Activated naive CD4-positive, alpha-beta T cell treated with anti-CD3 and anti-CD28 coated beads, Interleukin-2, amount 50 U/mL, for 72 hours (primary cell): ENCODE results near the gene DNASE1. TPM values are rescaled to one million over a fixed set of nuclear protein-coding genes. Genes with fewer than 3 reads are reported as not detected.

Source experiments
- ATAC-seq, 2 donors: fragments of 150-1000 bp; cut with Tn5 transposase; 2 replicates each; pipeline ENCODE4 v1.10.0; 2021; ENCODE audit warnings: mild to moderate bottlenecking in 2 of 2, moderate library complexity in 2 of 2
- DNase-seq, 2 donors: peaks; one replicate each; pipeline ENCODE4 v3.0.0; 2021 to 2022; ENCODE audit warnings: low spot score in 2 of 2
- H3K27ac Mint-ChIP-seq, 2 donors: one replicate each; pipeline ENCODE4 v1.8.0; 2022; ENCODE audit warnings: mild to moderate bottlenecking in 2 of 2, mixed read lengths in 2 of 2
- H3K36me3 Mint-ChIP-seq, 2 donors: one replicate each; pipeline ENCODE4 v1.8.0; 2022; ENCODE audit warnings: mixed read lengths in 2 of 2
- H3K9me3 Mint-ChIP-seq, 2 donors: one replicate each; pipeline ENCODE4 v1.8.0; 2022; ENCODE audit warnings: mixed read lengths in 2 of 2
- total RNA-seq, 2 donors: library from RNA; stranded (reverse); gene quantifications; one replicate each; pipeline ENCODE4 v1.2.3, GENCODE V29; 2022

Gene DNASE1
- total RNA-seq, 2 donors from 2014 or later, result 17.5 to 29.5 TPM

- DNase-seq (no peak), ATAC-seq (no peak)
- Mint-ChIP-seq H3K9me3 (no peaks in the 10 kb centered on the region), H3K27ac (no peak overlapping the region), H3K36me3 (no peaks in the 10 kb centered on the region)
These were observed 44.5 kb downstream of the DNASE1 start for GRCh38 chr16:3698941-3699340.

DNA sequence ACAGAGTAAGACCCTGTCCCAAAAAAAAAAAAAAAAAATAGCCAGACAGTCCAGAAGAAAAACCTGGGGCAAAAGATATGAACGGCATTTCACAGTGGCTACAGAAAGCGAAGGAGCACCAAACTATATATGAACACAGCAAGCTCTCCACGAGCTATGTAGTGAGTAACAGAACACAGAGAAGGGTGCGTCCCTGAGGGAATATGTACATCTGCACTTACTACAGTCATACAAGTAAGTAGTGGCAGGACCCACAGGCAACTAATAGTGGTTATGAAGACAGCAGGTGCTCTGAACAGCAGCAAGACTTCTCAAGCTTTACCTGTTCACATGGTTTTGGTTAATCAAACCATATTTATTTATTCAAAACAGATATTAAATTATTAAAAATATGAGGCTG, 47.0 kb downstream of the DNASE1 start:
- no peak for ATAC-seq
- no peaks in the 10 kb centered on the region for H3K9me3 Mint-ChIP-seq
- H3K36me3 Mint-ChIP-seq, result no peaks in the 10 kb centered on the region
- no peak for DNase-seq
- H3K27ac Mint-ChIP-seq, result peak overlapping the region in 1 of 2 donors; percentile 40

DNA sequence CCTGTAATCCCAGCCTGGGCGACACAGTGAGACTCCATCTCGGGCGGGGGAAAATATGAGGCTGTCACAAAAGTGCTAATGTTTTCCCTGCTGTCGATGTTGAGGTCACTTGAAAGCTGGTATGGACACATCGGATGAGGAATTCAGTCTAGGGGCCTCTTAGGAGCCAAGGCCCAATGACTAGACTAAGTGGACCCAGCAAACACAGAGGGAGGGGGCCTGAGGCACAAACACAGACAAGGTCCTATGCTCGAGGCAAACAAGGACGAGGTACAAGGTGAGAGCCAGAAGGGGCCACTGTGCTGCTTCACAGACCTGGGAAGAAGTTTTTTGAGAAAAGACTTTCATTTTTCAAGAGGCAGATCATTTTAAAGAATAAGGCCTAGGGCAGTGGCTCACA, 47.6 kb downstream of the DNASE1 start:
- ATAC-seq, result no peak
- DNase-seq, result no peak
- Mint-ChIP-seq H3K27ac (peak overlapping the region in 1 of 2 donors; percentile 52), H3K36me3 (no peaks in the 10 kb centered on the region), H3K9me3 (no peaks in the 10 kb centered on the region)

DNA sequence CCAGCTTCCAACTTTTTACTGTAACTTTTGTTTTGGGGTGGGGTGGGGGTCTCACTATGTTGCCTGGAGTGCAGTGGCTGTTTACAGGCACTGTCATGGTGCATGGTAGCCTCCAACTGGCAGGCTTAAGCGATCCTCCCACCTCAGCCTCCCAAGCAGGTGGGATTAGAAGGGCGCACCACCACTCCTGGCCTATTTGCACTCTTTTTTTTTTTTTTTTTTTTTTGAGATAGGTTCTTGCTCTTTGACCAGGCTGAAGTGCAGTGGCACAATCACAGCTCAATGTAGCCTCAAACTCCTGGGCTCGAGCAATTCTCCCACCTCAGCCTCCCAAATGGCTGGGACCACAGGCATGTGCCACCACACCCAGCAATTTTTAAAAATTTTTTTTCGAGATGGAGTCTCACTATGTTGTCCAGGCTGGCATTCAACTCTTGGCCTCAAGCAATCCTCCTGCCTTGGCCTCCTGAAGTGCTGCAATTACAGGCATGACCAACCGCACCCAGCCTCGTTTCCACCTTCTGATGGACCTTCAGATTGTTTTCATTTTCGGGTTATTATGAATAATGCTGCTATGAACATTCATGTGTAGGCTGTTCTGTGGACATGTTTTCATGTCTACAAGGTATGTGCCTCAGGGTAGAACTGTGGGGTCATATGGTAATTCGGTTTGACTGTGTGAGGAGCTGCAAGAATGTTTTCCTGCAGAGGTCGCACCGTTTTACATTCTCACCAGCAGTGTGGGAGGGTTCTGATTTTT, 51.9 kb downstream of the DNASE1 start:
- Mint-ChIP-seq H3K36me3 (peaks cover 0 to 6% of the 10 kb centered on the region in 2 donors), H3K9me3 (no peaks in the 10 kb centered on the region)
- no peak for DNase-seq

More for the DNA sequence above, 51.9 kb downstream of the DNASE1 start:
- no peak for ATAC-seq
- peak overlapping the region in 1 of 2 donors; percentile 22 for H3K27ac Mint-ChIP-seq

Other genes starting within 250 kb of the DNASE1 start
- 1 to 10 TPM; 2.0 to 3.1 TPM for gene ZNF597, start 211.2 kb upstream of the DNASE1 start, total RNA-seq
- gene NAA60, start 211.0 kb upstream of the DNASE1 start, total RNA-seq, result 10 to 100 TPM; 29.2 to 40.1 TPM
- under 1 TPM in 1 of 2 donors, not detected in 1; 0.25 TPM for gene C16orf90, start 159.2 kb upstream of the DNASE1 start, total RNA-seq
- gene CLUAP1, start 153.7 kb upstream of the DNASE1 start, total RNA-seq, result 10 to 100 TPM; 15.5 to 20.0 TPM
- 10 to 100 TPM; 24.6 to 26.2 TPM for gene NLRC3, start 77.3 kb upstream of the DNASE1 start, total RNA-seq
- gene SLX4, start 43.1 kb upstream of the DNASE1 start, total RNA-seq, result 10 to 100 TPM; 12.7 to 19.7 TPM
- 100 to 1,000 TPM; 191 to 276 TPM for gene TRAP1, start 62.8 kb downstream of the DNASE1 start, total RNA-seq
- 10 to 100 TPM; 39.9 to 50.0 TPM for gene CREBBP, start 226.0 kb downstream of the DNASE1 start, total RNA-seq